GM21723 (cell line): ENCODE results near the gene IFIT1.
"Not testable (repeated sequence)": the region's sequence is repeated elsewhere in the genome, so short reads cannot be mapped to it uniquely, and the experiment has no call there.

Experiments used
- ATAC-seq: cut with Tn5 transposase; IDR thresholded peaks from one replicate; pipeline ENCODE4 v1.9.1; 2021; ENCODE audit warnings: mild to moderate bottlenecking, moderate library complexity; ENCODE audit not compliant: unreplicated experiment

IFIT1 gene

GRCh38 chr10:89393898-89394297, 1.5 kb downstream of the IFIT1 start:
- ATAC-seq = no peak

GRCh38 chr10:89395141-89395540, 2.7 kb downstream of the IFIT1 start:
- no peak for ATAC-seq

- no peak for ATAC-seq
Observed at GRCh38 chr10:89398003-89398749, 5.8 kb downstream of the IFIT1 start.

GRCh38 chr10:89399956-89400355, 7.5 kb downstream of the IFIT1 start:
- no peak for ATAC-seq

- ATAC-seq = no peak
Observed at GRCh38 chr10:89403043-89403442, 10.6 kb downstream of the IFIT1 start.

GRCh38 chr10:89404104-89405047, 12.0 kb downstream of the IFIT1 start:
- ATAC-seq = no peak

GRCh38 chr10:89406178-89406577, 13.8 kb downstream of the IFIT1 start:
- not testable (repeated sequence) for ATAC-seq

GRCh38 chr10:89407792-89408191, 15.4 kb downstream of the IFIT1 start:
- ATAC-seq = not testable (repeated sequence)

- not testable (repeated sequence) for ATAC-seq
Observed at GRCh38 chr10:89409282-89409681, 16.9 kb downstream of the IFIT1 start.

GRCh38 chr10:89410551-89410950, 18.1 kb downstream of the IFIT1 start:
- not testable (repeated sequence) for ATAC-seq

- not testable (repeated sequence) for ATAC-seq
Observed at GRCh38 chr10:89411135-89411534, 18.7 kb downstream of the IFIT1 start.

GRCh38 chr10:89412276-89412675, 19.9 kb downstream of the IFIT1 start:
- not testable (repeated sequence) for ATAC-seq

GRCh38 chr10:89413398-89413912, 21.0 kb downstream of the IFIT1 start:
- no peak for ATAC-seq

- ATAC-seq = peak; percentile 83
Observed at GRCh38 chr10:89414146-89414878, 21.9 kb downstream of the IFIT1 start, which contains the start of gene IFIT5. TSS of gene IFIT5 (plus strand) at chr10:89414568. CDS start at chr10:89414799, 231 bp downstream.

- peak; percentile 44 for ATAC-seq
Observed at GRCh38 chr10:89414879-89415821, 22.7 kb downstream of the IFIT1 start.

GRCh38 chr10:89416465-89416864, 24.0 kb downstream of the IFIT1 start:
- no peak for ATAC-seq

GRCh38 chr10:89419548-89419947, 27.1 kb downstream of the IFIT1 start:
- ATAC-seq = no peak

GRCh38 chr10:89421018-89421476, 28.6 kb downstream of the IFIT1 start:
- ATAC-seq = no peak

- no peak for ATAC-seq
Observed at GRCh38 chr10:89425000-89425399, 32.6 kb downstream of the IFIT1 start.
